CD4-positive, CD25-positive, alpha-beta regulatory T cell (primary cell): ENCODE measurements around the gene CA7. TPM values are rescaled to one million over a fixed set of nuclear protein-coding genes. Genes with fewer than 3 reads are reported as not detected.

Experiments used
- ATAC-seq, 2 donors: fragments of 150-1000 bp; cut with Tn5 transposase; one replicate each; pipeline ENCODE4 v1.10.0; 2021; ENCODE audit warnings: low read depth in 2 of 2, moderate number of reproducible peaks in 2 of 2, moderate library complexity in 1 of 2
- DNase-seq, 3 donors: peaks; one replicate each; pipeline versions ENCODE4 v3.0.0 to v3.0.0-alpha.2; 2012 to 2022; ENCODE audit warnings: mixed read lengths in 1 of 3
- H3K27ac ChIP-seq: one replicate; pipeline ENCODE4 v1.7.0; 2013; ENCODE audit warnings: mild to moderate bottlenecking, low read length; ENCODE audit not compliant: insufficient read depth, poor library complexity, severe bottlenecking
- H3K27me3 ChIP-seq: one replicate; pipeline ENCODE4 v1.7.0; 2013; ENCODE audit warnings: low read length; ENCODE audit not compliant: control insufficient read depth, insufficient read depth
- H3K36me3 ChIP-seq: one replicate; pipeline ENCODE4 v1.7.0; 2013; ENCODE audit warnings: mild to moderate bottlenecking, low read length, moderate library complexity; ENCODE audit not compliant: control insufficient read depth, insufficient read depth
- H3K4me1 ChIP-seq: 2 replicates; pipeline ENCODE4 v1.7.0; 2013; ENCODE audit warnings: mild to moderate bottlenecking, low read length; ENCODE audit not compliant: insufficient read depth, control insufficient read depth, poor library complexity, severe bottlenecking
- H3K4me3 ChIP-seq: one replicate; pipeline ENCODE4 v1.7.0; 2013; ENCODE audit warnings: low read depth, mild to moderate bottlenecking, low read length, moderate library complexity
- H3K9me3 ChIP-seq, 2 experiments: 1 replicate in 1 of 2; 2 replicates in 1 of 2; pipeline ENCODE4 v1.7.0; 2013; ENCODE audit warnings: low read length in 2 of 2, mild to moderate bottlenecking in 1 of 2, moderate library complexity in 1 of 2; ENCODE audit not compliant: control insufficient read depth in 2 of 2
- H3K27ac Mint-ChIP-seq, 3 donors: one replicate each; pipeline ENCODE4 v1.8.0; 2020 to 2022; ENCODE audit warnings: mild to moderate bottlenecking in 3 of 3, mixed read lengths in 3 of 3, moderate library complexity in 2 of 3
- H3K27me3 Mint-ChIP-seq: one replicate; pipeline ENCODE4 v1.8.0; 2022; ENCODE audit warnings: mild to moderate bottlenecking, mixed read lengths
- H3K36me3 Mint-ChIP-seq: one replicate; pipeline ENCODE4 v1.8.0; 2020; ENCODE audit warnings: mixed read lengths
- H3K4me1 Mint-ChIP-seq, 4 donors: one replicate each; pipeline ENCODE4 v1.8.0; 2020 to 2022; ENCODE audit warnings: mixed read lengths in 4 of 4, mild to moderate bottlenecking in 1 of 4
- H3K4me3 Mint-ChIP-seq, 4 donors: one replicate each; pipeline ENCODE4 v1.8.0; 2020 to 2022; ENCODE audit warnings: mild to moderate bottlenecking in 4 of 4, mixed read lengths in 4 of 4, moderate library complexity in 3 of 4
- H3K9me3 Mint-ChIP-seq, 7 donors: one replicate each; pipeline ENCODE4 v1.8.0; 2020 to 2022; ENCODE audit warnings: mixed read lengths in 7 of 7, mild to moderate bottlenecking in 3 of 7, moderate library complexity in 2 of 7
- polyA plus RNA-seq, 4 donors: library from polyadenylated mRNA; unstranded; fragments of 300-500 nt; fragmentation: Illumina TruSeq; gene quantifications; one replicate each; pipeline ENCODE4 v1.2.3, GENCODE V29; 2021
- total RNA-seq: library from RNA; stranded (reverse); gene quantifications from one replicate; pipeline ENCODE4 v1.2.3, GENCODE V29; 2022

Gene CA7
- total and polyA plus RNA-seq, 5 donors from 2014 or later, result not detected

GRCh38 chr16:66885491-66885890 is 41.3 kb downstream of the CA7 start:
- H3K27ac Mint-ChIP-seq, result no peak overlapping the region
- Histone ChIP-seq H3K36me3 (peaks cover 20% of the 10 kb centered on the region), H3K9me3 (no peaks in the 10 kb centered on the region), H3K4me3 (no peak overlapping the region), H3K27ac (no peak overlapping the region), H3K4me1 (peaks cover 16% of the 10 kb centered on the region), H3K27me3 (no peaks in the 10 kb centered on the region)
- ATAC-seq, result no peak
- peaks cover 19% of the 10 kb centered on the region for H3K36me3 Mint-ChIP-seq
- no peaks in the 10 kb centered on the region for H3K9me3 Mint-ChIP-seq
- peak overlapping the region in 2 of 4 donors; percentile 15 to 61 for H3K4me3 Mint-ChIP-seq
- no peak for DNase-seq
- peaks cover 9 to 35% (median 18%) of the 10 kb centered on the region in 4 donors for H3K4me1 Mint-ChIP-seq
- H3K27me3 Mint-ChIP-seq, result no peaks in the 10 kb centered on the region

- Mint-ChIP-seq H3K36me3 (peaks cover 19% of the 10 kb centered on the region), H3K27ac (no peak overlapping the region), H3K4me1 (peaks cover 9 to 37% (median 17%) of the 10 kb centered on the region in 4 donors), H3K9me3 (no peaks in the 10 kb centered on the region), H3K4me3 (no peak overlapping the region), H3K27me3 (no peaks in the 10 kb centered on the region)
- H3K4me3 ChIP-seq, result no peak overlapping the region
- H3K9me3 ChIP-seq, result no peaks in the 10 kb centered on the region
- ATAC-seq (no peak), DNase-seq (no peak)
- peaks cover 8% of the 10 kb centered on the region for H3K4me1 ChIP-seq
- peaks cover 20% of the 10 kb centered on the region for H3K36me3 ChIP-seq
- no peak overlapping the region for H3K27ac ChIP-seq
- H3K27me3 ChIP-seq, result no peaks in the 10 kb centered on the region
Measured at GRCh38 chr16:66886321-66886720, 42.1 kb downstream of the CA7 start.

- Mint-ChIP-seq H3K36me3 (peaks cover 19% of the 10 kb centered on the region), H3K27me3 (no peaks in the 10 kb centered on the region), H3K9me3 (no peaks in the 10 kb centered on the region), H3K4me3 (no peak overlapping the region), H3K27ac (peak overlapping the region in 1 of 3 donors; percentile 32), H3K4me1 (peaks cover 9 to 31% (median 17%) of the 10 kb centered on the region in 4 donors)
- no peaks in the 10 kb centered on the region for H3K9me3 ChIP-seq
- no peak overlapping the region for H3K4me3 ChIP-seq
- no peak overlapping the region for H3K27ac ChIP-seq
- ATAC-seq (no peak), DNase-seq (no peak)
- no peaks in the 10 kb centered on the region for H3K27me3 ChIP-seq
- peaks cover 20% of the 10 kb centered on the region for H3K36me3 ChIP-seq
- peaks cover 2% of the 10 kb centered on the region for H3K4me1 ChIP-seq
Measured at GRCh38 chr16:66886914-66887313, 42.7 kb downstream of the CA7 start.

GRCh38 chr16:66888647-66889615 is 44.7 kb downstream of the CA7 start:
- DNase-seq (no peak), ATAC-seq (no peak)
- Mint-ChIP-seq H3K36me3 (peaks cover 19% of the 10 kb centered on the region), H3K4me1 (peaks cover 10 to 32% (median 18%) of the 10 kb centered on the region in 4 donors), H3K4me3 (no peak overlapping the region), H3K27ac (no peak overlapping the region), H3K27me3 (no peaks in the 10 kb centered on the region), H3K9me3 (no peaks in the 10 kb centered on the region)
- Histone ChIP-seq H3K4me1 (no peaks in the 10 kb centered on the region), H3K4me3 (no peak overlapping the region), H3K27me3 (no peaks in the 10 kb centered on the region), H3K9me3 (no peaks in the 10 kb centered on the region), H3K36me3 (peaks cover 20% of the 10 kb centered on the region), H3K27ac (no peak overlapping the region)

GRCh38 chr16:66889622-66890021 is 45.4 kb downstream of the CA7 start:
- Mint-ChIP-seq H3K9me3 (no peaks in the 10 kb centered on the region), H3K36me3 (peaks cover 16% of the 10 kb centered on the region), H3K27ac (peak overlapping the region in 1 of 3 donors; percentile 63), H3K27me3 (no peaks in the 10 kb centered on the region), H3K4me1 (peaks cover 10 to 34% (median 18%) of the 10 kb centered on the region in 4 donors), H3K4me3 (no peak overlapping the region)
- Histone ChIP-seq H3K4me3 (no peak overlapping the region), H3K27me3 (no peaks in the 10 kb centered on the region), H3K9me3 (no peaks in the 10 kb centered on the region), H3K36me3 (peaks cover 15% of the 10 kb centered on the region), H3K4me1 (no peaks in the 10 kb centered on the region), H3K27ac (no peak overlapping the region)
- no peak for DNase-seq
- no peak for ATAC-seq

- Histone ChIP-seq H3K4me1 (no peaks in the 10 kb centered on the region), H3K4me3 (no peak overlapping the region), H3K9me3 (no peaks in the 10 kb centered on the region), H3K36me3 (peaks cover 7% of the 10 kb centered on the region), H3K27me3 (no peaks in the 10 kb centered on the region), H3K27ac (no peak overlapping the region)
- peaks cover 0 to 1% (median 0%) of the 10 kb centered on the region in 7 donors for H3K9me3 Mint-ChIP-seq
- H3K4me3 Mint-ChIP-seq, result no peak overlapping the region
- ATAC-seq (no peak), DNase-seq (no peak)
- peaks cover 8% of the 10 kb centered on the region for H3K36me3 Mint-ChIP-seq
- H3K27ac Mint-ChIP-seq, result peak overlapping the region in 1 of 3 donors; percentile 29
- H3K27me3 Mint-ChIP-seq, result no peaks in the 10 kb centered on the region
- H3K4me1 Mint-ChIP-seq, result peaks cover 10 to 35% (median 14%) of the 10 kb centered on the region in 4 donors
Measured at GRCh38 chr16:66890799-66891198, 46.6 kb downstream of the CA7 start.

GRCh38 chr16:66891360-66891759 is 47.1 kb downstream of the CA7 start:
- Mint-ChIP-seq H3K27ac (peak overlapping the region; percentile 10 to 62 (median 29)), H3K4me1 (peaks cover 9 to 33% (median 13%) of the 10 kb centered on the region in 4 donors), H3K36me3 (peaks cover 7% of the 10 kb centered on the region), H3K27me3 (no peaks in the 10 kb centered on the region), H3K9me3 (peaks cover 0 to 1% (median 0%) of the 10 kb centered on the region in 7 donors), H3K4me3 (peak overlapping the region in 1 of 4 donors; percentile 43)
- H3K9me3 ChIP-seq, result no peaks in the 10 kb centered on the region
- ATAC-seq (no peak), DNase-seq (no peak)
- peaks cover 6% of the 10 kb centered on the region for H3K36me3 ChIP-seq
- H3K4me3 ChIP-seq, result no peak overlapping the region
- no peaks in the 10 kb centered on the region for H3K4me1 ChIP-seq
- no peaks in the 10 kb centered on the region for H3K27me3 ChIP-seq
- H3K27ac ChIP-seq, result no peak overlapping the region
